ENCODE data around the gene AGBL1.
"Not testable (repeated sequence)": the region's sequence is repeated elsewhere in the genome, so short reads cannot be mapped to it uniquely, and the experiment has no call there.

Gene AGBL1

GRCh38 chr15:87034886-87035285 is 955.2 kb downstream of the AGBL1 start:
- no peak for DNase-seq
- H3K4me2 ChIP-seq (ENCODE audit: insufficient read depth, low read length), result no peak overlapping the region
- no peaks in the 10 kb centered on the region for H3K79me2 ChIP-seq (ENCODE audit: insufficient read depth, low read length)
- H2AFZ ChIP-seq (ENCODE audit: low read depth, low read length), result no peak overlapping the region
- no peak for TF ChIP-seq CTCF (IDR thresholded peaks at IDR 0.05; ENCODE audit: borderline replicate concordance, extremely low read depth, low read length, poor library complexity, severe bottlenecking)
- no peak for TF ChIP-seq EZH2 (IDR thresholded peaks at IDR 0.05; ENCODE audit: borderline replicate concordance, low read depth, low read length, severe bottlenecking)
- H3K4me3 ChIP-seq (ENCODE audit: low read depth in 1 of 2, low read length in 2 of 2), result no peak overlapping the region
- no peaks in the 10 kb centered on the region for H3K4me1 ChIP-seq (ENCODE audit: insufficient read depth, low read length)
- H3K9me3 ChIP-seq (ENCODE audit: insufficient read depth, low read length, severe bottlenecking), result no peaks in the 10 kb centered on the region
- H3K27me3 ChIP-seq (ENCODE audit: insufficient read depth, low read length, poor library complexity), result no peaks in the 10 kb centered on the region
- H3K9ac ChIP-seq (ENCODE audit: low read depth, low read length), result no peak overlapping the region
- no peaks in the 10 kb centered on the region for H4K20me1 ChIP-seq (ENCODE audit: insufficient read depth, low read length)
- H3K27ac ChIP-seq (ENCODE audit: low read length), result no peak overlapping the region
- ATAC-seq (ENCODE audit: insufficient read depth, low read depth), result no peak
- no peaks in the 10 kb centered on the region for H3K36me3 ChIP-seq (ENCODE audit: insufficient read depth, low read length)

- Histone ChIP-seq H3K9ac (ENCODE audit: low read depth, low read length) (no peak overlapping the region), H3K4me2 (ENCODE audit: insufficient read depth, low read length) (no peak overlapping the region), H3K27me3 (ENCODE audit: insufficient read depth, low read length, poor library complexity) (no peaks in the 10 kb centered on the region), H4K20me1 (ENCODE audit: insufficient read depth, low read length) (no peaks in the 10 kb centered on the region), H3K4me3 (ENCODE audit: low read depth in 1 of 2, low read length in 2 of 2) (no peak overlapping the region), H2AFZ (ENCODE audit: low read depth, low read length) (no peak overlapping the region), H3K79me2 (ENCODE audit: insufficient read depth, low read length) (no peaks in the 10 kb centered on the region), H3K36me3 (ENCODE audit: insufficient read depth, low read length) (no peaks in the 10 kb centered on the region), H3K27ac (ENCODE audit: low read length) (no peak overlapping the region), H3K9me3 (ENCODE audit: insufficient read depth, low read length, severe bottlenecking) (no peaks in the 10 kb centered on the region), H3K4me1 (ENCODE audit: insufficient read depth, low read length) (no peaks in the 10 kb centered on the region)
- ATAC-seq (ENCODE audit: insufficient read depth, low read depth) (no peak), DNase-seq (no peak)
- TF ChIP-seq EZH2 (IDR thresholded peaks at IDR 0.05; ENCODE audit: borderline replicate concordance, low read depth, low read length, severe bottlenecking), result no peak
- no peak for TF ChIP-seq CTCF (IDR thresholded peaks at IDR 0.05; ENCODE audit: borderline replicate concordance, extremely low read depth, low read length, poor library complexity, severe bottlenecking)
Measured at GRCh38 chr15:87038404-87038803, 958.7 kb downstream of the AGBL1 start.

- H2AFZ ChIP-seq (ENCODE audit: low read depth, low read length); H3K9ac ChIP-seq (ENCODE audit: low read depth, low read length); H3K9me3 ChIP-seq (ENCODE audit: insufficient read depth, low read length, severe bottlenecking); H3K4me1 ChIP-seq (ENCODE audit: insufficient read depth, low read length); DNase-seq; H3K27me3 ChIP-seq (ENCODE audit: insufficient read depth, low read length, poor library complexity); H4K20me1 ChIP-seq (ENCODE audit: insufficient read depth, low read length); H3K4me2 ChIP-seq (ENCODE audit: insufficient read depth, low read length); H3K27ac ChIP-seq (ENCODE audit: low read length); H3K36me3 ChIP-seq (ENCODE audit: insufficient read depth, low read length); ATAC-seq (ENCODE audit: insufficient read depth, low read depth); H3K4me3 ChIP-seq (ENCODE audit: low read depth in 1 of 2, low read length in 2 of 2); H3K79me2 ChIP-seq (ENCODE audit: insufficient read depth, low read length): not testable (repeated sequence)
Measured at GRCh38 chr15:87042619-87043018, 962.9 kb downstream of the AGBL1 start.

- H3K27ac ChIP-seq (ENCODE audit: low read length), result no peak overlapping the region
- no peak overlapping the region for H3K9ac ChIP-seq (ENCODE audit: low read depth, low read length)
- H2AFZ ChIP-seq (ENCODE audit: low read depth, low read length), result no peak overlapping the region
- no peaks in the 10 kb centered on the region for H3K36me3 ChIP-seq (ENCODE audit: insufficient read depth, low read length)
- no peaks in the 10 kb centered on the region for H3K79me2 ChIP-seq (ENCODE audit: insufficient read depth, low read length)
- no peaks in the 10 kb centered on the region for H3K9me3 ChIP-seq (ENCODE audit: insufficient read depth, low read length, severe bottlenecking)
- no peaks in the 10 kb centered on the region for H3K4me1 ChIP-seq (ENCODE audit: insufficient read depth, low read length)
- no peak overlapping the region for H3K4me2 ChIP-seq (ENCODE audit: insufficient read depth, low read length)
- no peak overlapping the region for H3K4me3 ChIP-seq (ENCODE audit: low read depth in 1 of 2, low read length in 2 of 2)
- no peak for ATAC-seq (ENCODE audit: insufficient read depth, low read depth)
- no peaks in the 10 kb centered on the region for H3K27me3 ChIP-seq (ENCODE audit: insufficient read depth, low read length, poor library complexity)
- no peaks in the 10 kb centered on the region for H4K20me1 ChIP-seq (ENCODE audit: insufficient read depth, low read length)
- no peak for DNase-seq
- no peak for TF ChIP-seq CTCF (IDR thresholded peaks at IDR 0.05; ENCODE audit: borderline replicate concordance, extremely low read depth, low read length, poor library complexity, severe bottlenecking)
- no peak for TF ChIP-seq EZH2 (IDR thresholded peaks at IDR 0.05; ENCODE audit: borderline replicate concordance, low read depth, low read length, severe bottlenecking)
Measured at GRCh38 chr15:87045746-87046145, 966.1 kb downstream of the AGBL1 start.

Measured in DND-41 (cell line).